ENCODE data around the gene AGPAT4.
A peak's percentile ranks its signal among the peaks of the same experiment; 100 is the strongest.
"Not testable (repeated sequence)": the region's sequence is repeated elsewhere in the genome, so short reads cannot be mapped to it uniquely, and the experiment has no call there.

AGPAT4 gene

DNA sequence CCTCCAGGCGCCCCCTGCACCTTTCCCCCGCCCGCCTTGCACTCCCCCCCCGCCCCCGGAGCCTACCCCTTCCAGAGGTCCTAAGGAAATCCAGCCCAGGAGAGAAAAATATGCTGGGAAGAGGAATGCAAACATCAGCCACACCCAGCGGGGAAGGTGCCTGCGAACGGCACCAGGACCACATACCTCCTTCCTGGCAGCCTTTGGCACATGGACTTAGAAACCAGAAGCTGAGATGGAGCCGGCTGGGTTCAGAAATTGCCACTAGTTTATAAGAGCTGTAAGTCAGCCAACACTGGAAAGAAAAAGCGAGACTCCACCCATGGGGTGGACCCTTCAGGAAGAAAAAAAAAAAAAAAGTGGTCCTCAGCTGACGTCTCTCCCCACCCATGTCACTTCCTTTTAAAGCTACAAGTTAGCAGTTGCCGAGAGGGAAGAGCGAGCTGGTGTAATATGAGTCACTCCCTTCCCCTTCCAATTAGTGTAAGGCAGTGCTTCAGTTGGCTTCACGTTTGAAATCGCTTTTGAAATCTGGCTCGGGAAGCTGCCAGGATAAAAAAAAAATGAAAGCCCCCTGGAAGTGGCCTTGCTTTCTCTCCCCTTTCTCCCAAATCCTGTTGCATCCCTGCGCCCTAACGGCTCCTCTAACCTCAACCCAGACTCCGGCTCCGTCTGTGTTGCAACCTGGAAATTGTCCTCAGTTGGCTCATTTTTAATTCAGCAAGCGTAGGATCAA, at the start of gene AGPAT4:
Gene AGPAT4 (minus strand): TSS at position 310 of the 736 bp plus-strand sequence. CDS start 41,848 bp downstream, outside the sequence.
- DNase-seq = peak; percentile 91

DNA sequence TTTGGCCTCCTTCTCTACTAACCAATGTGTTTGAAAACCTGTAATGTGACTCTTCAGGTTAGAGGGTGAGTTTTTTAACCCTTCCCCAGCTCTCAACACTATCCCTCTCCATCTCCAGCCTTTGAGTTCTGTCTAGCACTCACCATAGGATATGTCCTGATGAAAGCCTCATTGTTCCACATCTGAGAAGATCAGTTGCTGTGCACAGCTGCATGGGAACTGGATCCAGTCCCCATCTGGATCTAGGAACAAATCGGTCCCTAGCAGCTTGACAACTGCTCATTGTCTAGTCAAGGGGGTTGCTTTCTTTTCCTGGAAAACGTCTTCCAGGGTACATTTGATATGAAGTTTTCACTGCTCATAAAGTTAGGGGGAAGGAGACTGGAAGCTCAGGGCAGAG, 45.4 kb upstream of the AGPAT4 start:
- no peak for DNase-seq

GRCh38 chr6:161318456-161318855, 44.6 kb upstream of the AGPAT4 start:
- DNase-seq = no peak

DNA sequence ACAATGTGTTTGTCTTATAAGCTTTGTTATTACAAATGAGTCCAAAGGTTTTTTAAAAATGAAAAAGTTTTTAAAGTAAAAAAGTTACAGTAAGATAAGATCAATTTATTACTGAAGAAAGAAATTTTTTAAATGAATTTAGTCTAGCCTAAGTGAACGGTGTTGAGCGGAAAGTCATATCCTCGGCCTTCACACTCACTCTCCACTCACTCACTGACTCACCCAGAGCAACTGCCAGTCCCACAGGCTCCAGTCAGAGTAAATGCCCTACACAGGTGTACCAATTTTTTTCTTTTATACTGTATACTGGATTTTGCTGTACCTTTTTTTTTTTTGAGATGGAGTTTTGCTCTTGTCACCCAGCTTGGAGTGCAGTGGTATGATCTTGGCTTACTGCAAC, 42.7 kb upstream of the AGPAT4 start:
- DNase-seq = no peak

GRCh38 chr6:161315246-161315917, 41.5 kb upstream of the AGPAT4 start:
- not testable (repeated sequence) for DNase-seq

DNA sequence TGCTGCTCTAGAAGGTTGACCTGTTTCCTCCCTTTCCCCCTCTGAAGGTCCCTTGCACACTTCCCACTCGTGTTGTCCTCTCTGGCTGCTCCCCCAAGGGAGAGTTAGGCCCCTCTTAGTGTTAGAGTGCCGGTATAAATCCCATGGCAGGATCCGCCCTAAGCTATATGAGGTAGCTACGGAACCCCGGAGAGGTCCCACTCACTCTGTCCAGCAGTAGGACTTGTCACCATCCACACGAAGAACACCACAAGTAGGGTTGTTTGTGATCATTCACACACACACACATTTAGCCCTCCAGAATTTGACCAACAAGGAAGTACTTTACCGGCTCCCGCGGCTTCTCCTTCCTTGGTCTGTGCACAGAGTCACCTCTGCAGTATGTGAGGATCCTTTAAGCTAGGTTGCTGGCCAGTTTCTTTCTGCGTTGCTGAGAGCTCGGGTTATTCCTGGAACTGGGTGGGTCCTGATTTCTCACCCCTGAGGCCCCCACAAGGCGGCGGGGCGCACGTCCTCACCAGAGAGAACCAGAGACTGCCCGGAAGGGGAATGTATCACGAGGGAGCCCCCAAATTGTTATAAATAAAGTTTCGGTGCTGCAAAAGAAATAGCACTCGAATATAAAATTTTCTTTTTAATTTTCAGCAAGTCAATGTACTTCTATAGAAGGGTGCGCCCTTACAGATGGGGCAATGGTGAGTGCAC, 40.8 kb upstream of the AGPAT4 start:
- DNase-seq = not testable (repeated sequence)

GRCh38 chr6:161313940-161314509, 40.2 kb upstream of the AGPAT4 start:
- no peak for DNase-seq

DNA sequence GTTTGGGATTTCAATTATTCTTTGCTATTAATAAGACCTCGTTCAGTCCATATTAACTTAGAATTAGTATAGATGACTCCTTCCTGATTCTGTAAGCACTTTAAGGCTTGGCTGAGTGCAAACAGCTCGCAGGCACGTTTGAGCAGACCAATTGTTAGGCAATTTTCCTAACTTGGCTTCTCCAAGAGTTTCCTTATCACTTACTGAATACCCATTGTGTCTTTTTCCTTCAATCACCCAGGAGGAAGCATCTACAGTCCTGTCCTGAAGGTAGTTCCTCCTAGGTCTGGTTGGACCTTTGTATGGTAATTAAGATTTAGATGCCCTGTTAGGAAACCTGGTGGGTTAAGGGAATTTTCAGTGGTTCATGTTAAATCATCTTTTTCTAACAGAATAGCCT, 39.6 kb upstream of the AGPAT4 start:
- not testable (repeated sequence) for DNase-seq

DNA sequence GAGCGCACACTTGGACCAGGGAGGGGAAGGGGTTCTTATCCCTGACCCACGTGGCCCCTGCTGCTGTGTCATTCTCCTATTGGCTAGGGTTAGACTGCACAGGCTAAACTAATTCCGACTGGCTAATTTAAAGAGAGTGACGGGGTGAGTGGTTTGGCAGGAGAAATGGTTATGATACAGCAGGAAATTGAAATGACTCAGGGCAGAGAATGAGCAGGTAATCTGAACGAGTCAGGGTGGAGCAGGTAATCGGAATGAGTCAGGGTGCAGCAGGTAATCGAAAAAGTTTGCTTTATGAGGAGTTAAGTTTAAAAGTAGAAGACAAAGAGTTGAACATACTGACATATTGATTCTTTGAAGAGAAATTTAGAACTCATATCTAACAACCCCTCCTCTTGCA, 35.9 kb upstream of the AGPAT4 start:
- not testable (repeated sequence) for DNase-seq

DNA sequence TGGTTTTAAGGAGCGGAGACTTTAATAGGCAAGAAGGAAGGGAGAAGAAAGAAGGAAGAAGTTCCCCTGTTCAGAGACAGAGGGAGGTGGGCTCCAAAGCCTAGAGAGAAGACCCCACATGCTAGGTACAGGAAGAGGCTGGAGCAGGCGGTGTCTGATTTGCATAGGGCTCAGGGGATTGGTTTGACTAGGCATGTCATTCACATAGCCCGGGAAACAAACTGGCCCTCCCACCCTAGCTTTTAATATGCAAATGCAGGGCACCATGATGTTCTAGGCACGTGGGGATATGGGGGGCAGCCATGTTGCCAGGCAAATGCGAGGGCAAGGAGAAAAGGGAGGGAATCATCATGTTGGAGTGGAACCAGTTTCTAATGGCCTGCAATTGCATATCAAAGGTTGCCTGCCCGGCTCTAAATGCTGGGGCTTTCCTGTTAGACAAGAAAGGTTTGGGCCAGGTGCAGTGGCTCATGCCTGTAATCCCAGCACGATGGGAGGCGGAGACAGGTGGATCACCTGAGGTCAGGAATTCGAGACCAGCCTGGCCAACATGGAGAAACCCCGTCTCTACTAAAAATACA, 34.3 kb upstream of the AGPAT4 start:
- no peak for DNase-seq

DNA sequence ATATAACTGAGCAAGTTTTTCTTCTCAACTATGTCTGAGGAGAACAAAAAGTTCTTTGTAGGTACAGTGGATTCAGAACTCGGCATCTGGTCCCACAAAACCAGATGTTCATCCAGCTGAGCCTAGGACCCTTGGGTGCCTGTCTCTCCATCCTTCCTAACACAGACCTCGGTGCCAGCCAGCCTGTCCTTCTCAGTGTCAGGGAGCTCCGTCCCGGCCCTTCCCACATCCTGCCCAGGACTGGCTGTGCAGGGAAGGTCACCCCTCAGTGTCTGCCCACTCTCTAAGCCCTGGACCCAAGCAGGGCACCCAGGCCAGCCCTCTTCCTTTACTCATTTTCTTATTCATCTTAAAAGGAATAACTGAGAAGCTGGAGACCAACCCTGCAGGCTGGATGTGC, 32.0 kb upstream of the AGPAT4 start:
- no peak for DNase-seq

DNA sequence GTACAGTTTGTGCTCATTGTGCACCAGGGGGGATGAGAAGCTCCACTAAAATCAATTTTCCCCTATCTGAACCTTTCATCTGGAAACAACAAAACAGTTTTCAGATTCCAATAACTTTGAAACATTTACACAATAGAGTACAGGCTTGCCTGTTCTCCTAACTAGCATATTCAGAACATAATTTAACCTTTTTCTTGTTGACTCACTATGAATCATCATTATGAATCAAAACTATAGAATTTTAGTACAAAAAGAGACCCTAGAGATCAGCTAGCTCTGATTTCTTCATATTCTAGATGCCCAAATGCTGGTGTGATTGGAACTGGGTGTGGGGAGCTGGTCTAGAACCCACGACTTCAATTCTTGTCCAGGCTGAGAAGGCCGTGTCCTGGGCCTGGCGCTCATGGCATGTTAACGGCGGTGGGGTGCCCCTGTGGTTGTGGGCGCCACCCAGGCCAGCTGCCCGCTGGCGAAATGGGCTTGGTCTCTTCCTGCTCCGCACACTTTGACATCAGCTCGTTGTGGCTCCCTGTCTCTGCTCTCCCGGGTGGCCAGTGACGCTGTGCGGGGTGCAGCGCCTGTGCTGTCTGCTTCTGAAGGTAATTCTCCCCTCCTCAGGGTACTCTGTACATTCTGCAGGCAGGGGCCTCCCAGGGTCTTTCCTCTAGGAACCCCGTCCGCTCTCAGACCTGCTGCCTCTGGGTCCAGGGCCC, 29.9 kb upstream of the AGPAT4 start:
- DNase-seq = no peak

GRCh38 chr6:161302949-161303348, 29.1 kb upstream of the AGPAT4 start:
- DNase-seq = no peak

DNA sequence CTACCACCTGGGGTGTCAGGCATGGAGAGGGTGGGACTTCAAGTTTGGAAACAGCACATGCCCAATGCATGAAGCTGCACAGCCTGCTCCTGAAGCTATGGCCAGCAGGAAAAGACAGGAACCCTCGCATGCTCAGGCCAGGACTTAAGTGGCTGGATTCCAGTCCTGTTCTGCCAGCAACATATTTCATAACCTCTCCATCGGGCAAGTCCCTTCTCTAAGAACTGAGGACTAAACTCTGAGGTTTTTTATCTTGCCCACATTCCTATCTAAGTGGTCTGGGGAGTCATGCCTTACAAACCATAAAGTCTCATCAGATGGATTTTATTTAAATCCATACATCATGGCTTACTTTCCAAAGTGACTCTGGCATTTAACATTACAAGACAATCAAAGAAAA, 27.5 kb upstream of the AGPAT4 start:
- DNase-seq = no peak

DNA sequence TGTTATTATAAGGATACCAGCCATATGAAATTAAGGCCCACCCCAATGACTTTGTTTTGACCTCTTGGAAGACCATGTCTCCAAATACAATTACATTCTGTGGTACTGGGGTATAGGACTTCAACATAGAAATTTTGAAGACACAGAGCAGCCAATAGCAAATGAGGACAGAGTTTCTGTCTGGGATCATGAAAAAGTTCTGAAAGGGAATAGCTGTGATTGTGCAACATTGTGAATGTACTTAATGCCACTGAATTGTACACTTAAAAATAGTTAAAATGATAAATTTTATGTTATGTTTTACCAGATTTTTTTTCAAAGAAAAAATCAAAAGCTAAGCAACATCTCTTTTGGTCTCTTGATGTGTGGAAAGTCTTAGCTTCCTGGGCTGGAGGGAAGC, 27.0 kb upstream of the AGPAT4 start:
- no peak for DNase-seq

- no peak for DNase-seq
These were observed 25.9 kb upstream of the AGPAT4 start for GRCh38 chr6:161299726-161300125.

- no peak for DNase-seq
These were observed 21.9 kb upstream of the AGPAT4 start for GRCh38 chr6:161295784-161296183.

DNA sequence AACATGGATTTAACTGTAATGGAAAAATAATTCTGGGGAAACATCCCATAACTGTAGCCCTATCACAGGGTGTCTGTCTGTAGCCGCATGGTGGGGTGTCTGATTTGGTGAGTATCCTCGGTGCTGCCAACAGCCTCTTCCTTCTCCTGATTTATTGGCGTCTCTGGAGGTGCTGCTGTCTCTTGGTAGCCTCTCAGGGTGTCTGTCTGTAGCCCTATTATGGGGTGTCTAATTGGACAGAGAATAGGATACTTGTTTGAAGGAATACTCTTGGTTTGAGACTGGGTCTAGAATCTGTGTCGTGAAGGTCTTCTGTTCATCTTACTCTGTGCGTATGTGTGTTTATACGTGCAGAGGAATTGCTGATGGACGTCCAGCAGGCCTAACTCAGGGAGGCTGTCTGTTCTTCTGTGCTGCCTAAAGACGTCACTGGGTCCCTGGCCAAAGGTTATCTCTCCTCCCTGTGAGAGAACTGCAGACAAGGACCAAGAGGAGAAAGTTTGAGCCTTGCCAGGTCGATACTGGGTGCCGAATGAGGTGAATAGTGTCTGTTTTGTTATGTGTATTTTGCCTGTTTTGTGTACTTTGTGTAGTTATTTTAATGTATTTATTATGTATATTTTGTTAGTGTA, 18.9 kb upstream of the AGPAT4 start:
- DNase-seq = no peak

GRCh38 chr6:161292145-161292544, 18.3 kb upstream of the AGPAT4 start:
- DNase-seq = no peak

GRCh38 chr6:161290751-161291150, 16.9 kb upstream of the AGPAT4 start:
- DNase-seq = no peak

DNA sequence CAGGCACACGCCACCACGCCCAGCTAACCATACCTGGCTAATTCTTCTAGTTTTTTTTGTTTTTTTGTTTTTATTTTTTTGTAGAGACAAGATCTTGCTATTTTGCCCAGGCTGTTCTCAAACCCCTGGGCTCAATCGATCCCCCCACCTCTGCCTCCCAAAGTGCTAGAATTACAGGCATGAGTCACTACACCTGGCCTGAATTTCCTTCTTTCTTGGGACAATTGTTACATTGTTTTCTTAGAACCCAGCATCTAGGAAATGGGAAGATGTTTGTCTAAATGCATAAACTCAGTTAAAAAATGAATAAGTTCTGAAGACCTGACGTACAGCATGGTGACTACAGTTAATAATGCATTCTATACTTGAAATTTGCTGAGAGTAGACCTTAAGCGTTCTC, 10.8 kb upstream of the AGPAT4 start:
- DNase-seq = no peak

- DNase-seq = no peak
These were observed 7.2 kb upstream of the AGPAT4 start for GRCh38 chr6:161281092-161281491.
